SK-N-SH (cell line): Measurements from ENCODE around the gene KCNQ2. TPM values are rescaled to one million over a fixed set of nuclear protein-coding genes. Genes with fewer than 3 reads are reported as not detected.

Experiments
- CTCF ChIA-PET: fragments of 300-600, 350-600 bp; formaldehyde crosslinking; extraction: SDS; loops from one replicate; lab custom pipeline; 2021; lab: Yijun Ruan, JAX
- POLR2A ChIA-PET: fragments of 350-600 bp; sonication (Branson Sonifier 250); formaldehyde crosslinking; extraction: SDS; loops from one replicate; lab custom pipeline; 2020; ENCODE audit warnings: antibody characterized with exemption, inconsistent platforms; lab: Yijun Ruan, JAX
- DNase-seq: peaks from one replicate; pipeline ENCODE4 v3.0.0; 2012
- H2AFZ ChIP-seq: fragments of 200-600 bp; sonication (generic); 2 replicates; pipeline ENCODE4 v1.8.1; 2016; ENCODE audit warnings: antibody characterized with exemption, mild to moderate bottlenecking, low read depth
- H3F3A ChIP-seq: fragments of 200-600 bp; sonication (generic); replicated peaks from 2 replicates; pipeline ENCODE3; 2016; ENCODE audit warnings: antibody characterized with exemption, mild to moderate bottlenecking; ENCODE audit not compliant: insufficient read depth
- H3K27ac ChIP-seq, 2 experiments: fragments of 200-500 bp in 1 of 2; fragments of 200-600 bp in 1 of 2; sonication (Bioruptor generic) in 1 of 2; sonication (generic), shearing (Covaris generic) in 1 of 2; 2 replicates each; pipeline versions ENCODE4 v1.5.1 to v1.6.1; 2014 to 2016; ENCODE audit warnings: low read depth in 2 of 2, inconsistent platforms in 1 of 2, low read length in 1 of 2, mild to moderate bottlenecking in 1 of 2, mixed read lengths in 1 of 2
- H3K27me3 ChIP-seq: fragments of 200-600 bp; sonication (generic), shearing (Covaris generic); 2 replicates; pipeline ENCODE4 v1.6.1; 2016; ENCODE audit warnings: mixed run types; ENCODE audit not compliant: insufficient read depth
- H3K36me3 ChIP-seq, 2 experiments: fragments of 200-500 bp in 1 of 2; fragments of 200-600 bp in 1 of 2; sonication (Bioruptor generic) in 1 of 2; sonication (generic) in 1 of 2; replicated peaks in 1 of 2; 2 replicates each; pipeline versions ENCODE3 to v1.5.1; 2014 to 2016; ENCODE audit warnings: low read length in 1 of 2, mild to moderate bottlenecking in 1 of 2; ENCODE audit not compliant: insufficient read depth in 2 of 2, control insufficient read depth in 1 of 2
- H3K4me1 ChIP-seq, 2 experiments: fragments of 200-500 bp in 1 of 2; fragments of 200-600 bp in 1 of 2; sonication (Bioruptor generic) in 1 of 2; sonication (generic), shearing (Covaris generic) in 1 of 2; 2 replicates each; pipeline versions ENCODE4 v1.5.1 to v1.6.1; 2014 to 2016; ENCODE audit warnings: low read depth in 1 of 2, low read length in 1 of 2, mixed run types in 1 of 2; ENCODE audit not compliant: insufficient read depth in 2 of 2, control insufficient read depth in 1 of 2
- H3K4me2 ChIP-seq: fragments of 200-600 bp; sonication (generic), shearing (Covaris generic); 2 replicates; pipeline ENCODE4 v1.6.1; 2017; ENCODE audit warnings: mixed run types
- H3K4me3 ChIP-seq, 2 experiments: fragments of 200-500 bp in 1 of 2; fragments of 200-600 bp in 1 of 2; sonication (Bioruptor generic) in 1 of 2; sonication (generic), shearing (Covaris generic) in 1 of 2; 2 replicates each; pipeline versions ENCODE4 v1.5.1 to v1.8.1; 2014 to 2016; ENCODE audit warnings: low read depth in 2 of 2, inconsistent platforms in 1 of 2, low read length in 1 of 2, mild to moderate bottlenecking in 1 of 2, mixed read lengths in 1 of 2, moderate library complexity in 1 of 2
- H3K79me2 ChIP-seq: fragments of 200-600 bp; sonication (generic); 2 replicates; pipeline ENCODE4 v1.8.1; 2017; ENCODE audit warnings: mild to moderate bottlenecking; ENCODE audit not compliant: insufficient read depth
- H3K9ac ChIP-seq: fragments of 200-600 bp; sonication (generic); 2 replicates; pipeline ENCODE4 v1.6.1; 2017; ENCODE audit warnings: mixed run types
- H3K9me2 ChIP-seq: fragments of 200-600 bp; sonication (generic); 2 replicates; pipeline ENCODE4 v1.6.1; 2017; ENCODE audit warnings: mixed run types
- H3K9me3 ChIP-seq: fragments of 200-600 bp; sonication (generic); 2 replicates; pipeline ENCODE4 v1.6.1; 2017; ENCODE audit warnings: mixed run types, mild to moderate bottlenecking, moderate library complexity
- H4K20me1 ChIP-seq: fragments of 200-600 bp; sonication (generic); 2 replicates; pipeline ENCODE4 v1.6.1; 2017; ENCODE audit warnings: mild to moderate bottlenecking, mixed run types; ENCODE audit not compliant: insufficient read depth
- CHD2 ChIP-seq: fragments of 150-350 bp; IDR thresholded peaks from 2 replicates; pipeline ENCODE4 v1.6.1; 2018; ENCODE audit warnings: low read length; ENCODE audit not compliant: partially characterized antibody
- ELF1 ChIP-seq: IDR thresholded peaks from 2 replicates; pipeline ENCODE4 v1.4.0; 2012
- EP300 ChIP-seq, 2 experiments: IDR thresholded peaks; 2 replicates each; pipeline versions ENCODE4 v1.4.0 to v1.6.1; 2012; ENCODE audit warnings: borderline replicate concordance in 1 of 2, low read depth in 1 of 2, low read length in 1 of 2
- FOXM1 ChIP-seq: IDR thresholded peaks from 2 replicates; pipeline ENCODE4 v1.4.0; 2012; ENCODE audit warnings: low read depth, mild to moderate bottlenecking
- GATA2 ChIP-seq: sonication (generic); formaldehyde crosslinking; IDR thresholded peaks from 2 replicates; pipeline ENCODE4 v1.5.0; 2020; ENCODE audit warnings: mild to moderate bottlenecking, missing genetic modification reagents
- JUND ChIP-seq: IDR thresholded peaks from 2 replicates; pipeline ENCODE4 v1.4.0; 2012
- NRF1 ChIP-seq: IDR thresholded peaks from 2 replicates; pipeline ENCODE4 v1.6.1; 2012; ENCODE audit warnings: low read depth, mild to moderate bottlenecking, low read length
- POLR2AphosphoS5 ChIP-seq: IDR thresholded peaks from 2 replicates; pipeline ENCODE4 v1.6.1; 2012; ENCODE audit warnings: low read depth, low read length
- RXRA ChIP-seq: IDR thresholded peaks from 2 replicates; pipeline ENCODE4 v1.4.0; 2012; ENCODE audit warnings: low read depth, mild to moderate bottlenecking, borderline replicate concordance
- SIN3A ChIP-seq: IDR thresholded peaks from 2 replicates; pipeline ENCODE4 v1.6.1; 2012; ENCODE audit warnings: low read depth, mild to moderate bottlenecking, low read length, moderate library complexity, borderline replicate concordance
- TAF1 ChIP-seq: IDR thresholded peaks from 2 replicates; pipeline ENCODE4 v1.6.1; 2012; ENCODE audit warnings: low read depth, mild to moderate bottlenecking, low read length, moderate library complexity, borderline replicate concordance
- TCF12 ChIP-seq: IDR thresholded peaks from 2 replicates; pipeline ENCODE4 v1.4.0; 2012
- YY1 ChIP-seq: IDR thresholded peaks from 2 replicates; pipeline ENCODE4 v1.4.0; 2012; ENCODE audit warnings: low read depth, mild to moderate bottlenecking
- WGBS: methylation state at CpG from one replicate; pipeline ENCODE4 v1.1.6; 2017; ENCODE audit warnings: low lambda C conversion rate; 5-methylcytosine and 5-hydroxymethylcytosine counted together
- polyA plus RNA-seq, 3 experiments: library from polyadenylated mRNA; depleted of rRNA; stranded (reverse); fragments of >200 nt; gene quantifications; 2 replicates each; pipeline ENCODE4 v1.2.3, GENCODE V29; 2012
- TF ChIP-seq, protein P1 (sequence below): fragments of 200-600 bp; sonication (generic); IDR thresholded peaks from 2 replicates; pipeline ENCODE4 v1.6.1; 2017; ENCODE audit warnings: antibody characterized with exemption, mild to moderate bottlenecking, moderate library complexity
- TF ChIP-seq, protein P2 (sequence below): fragments of 150-350 bp; IDR thresholded peaks from 2 replicates; pipeline ENCODE4 v1.6.1; 2016; ENCODE audit warnings: mild to moderate bottlenecking, low read depth, low read length
- TF ChIP-seq, protein P3 (sequence below): IDR thresholded peaks from 2 replicates; pipeline ENCODE4 v1.4.0; 2012; ENCODE audit warnings: low read depth, borderline replicate concordance

KCNQ2 gene
- polyA plus RNA-seq, 1 of the 3 experiments (the other 2 are of a cell fraction) = 3.9 TPM

DNA sequence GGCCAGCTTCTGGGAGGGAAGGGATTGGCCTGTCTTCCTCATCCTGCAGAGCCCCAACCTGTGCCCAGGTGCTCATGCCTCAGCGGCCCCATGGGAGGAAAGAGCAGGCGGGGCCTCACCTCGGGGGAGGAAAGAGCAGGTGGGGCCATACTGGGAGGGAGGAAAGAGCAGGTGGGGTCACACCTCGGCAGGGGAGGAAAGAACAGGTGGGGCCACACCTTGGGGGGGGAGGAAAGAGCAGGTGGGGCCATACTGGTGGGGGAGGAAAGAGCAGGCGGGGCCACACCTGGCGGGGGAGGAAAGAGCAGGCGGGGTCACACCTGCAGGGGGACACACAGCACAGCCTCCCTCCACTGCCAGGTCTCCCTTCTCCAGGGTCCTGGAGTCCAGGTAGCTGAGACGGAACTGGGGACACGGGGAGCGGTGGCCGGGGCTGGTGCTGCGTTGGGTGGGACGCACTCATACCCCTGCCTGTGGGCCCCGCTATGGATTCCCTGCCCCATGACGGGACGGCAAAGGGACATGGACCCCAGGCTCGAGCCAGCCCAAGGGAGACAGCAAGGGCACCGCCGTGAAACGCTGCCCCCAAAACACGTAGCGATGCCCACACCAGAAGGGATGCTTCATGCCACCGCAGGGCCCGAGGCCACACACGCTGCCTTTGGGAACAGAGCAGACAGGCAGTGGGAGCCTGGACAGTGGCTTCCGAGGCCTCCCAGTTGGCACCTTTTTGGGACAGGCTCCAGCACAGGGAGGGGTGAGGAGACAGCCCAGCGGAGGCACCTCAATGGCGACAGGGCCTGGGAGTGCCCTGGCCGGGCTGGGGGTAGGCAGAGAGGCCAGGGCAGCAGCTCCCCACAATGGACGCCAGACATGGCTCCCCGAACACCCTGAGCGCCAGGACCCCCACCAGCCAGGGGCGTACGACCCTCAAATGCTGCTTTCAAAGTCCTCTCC is 68.0 kb downstream of the KCNQ2 start:
- Histone ChIP-seq H3K27ac (no peak overlapping the region), H3K4me1 (peaks cover 0 to 38% of the 10 kb centered on the region in 2 experiments; a peak in 1 of 4 replicates), H3K9ac (no peak overlapping the region), H4K20me1 (no peaks in the 10 kb centered on the region), H3K9me2 (no peaks in the 10 kb centered on the region), H3F3A (no peaks in the 10 kb centered on the region), H3K36me3 (no peaks in the 10 kb centered on the region), H3K4me2 (no peak overlapping the region), H2AFZ (no peak overlapping the region), H3K79me2 (no peaks in the 10 kb centered on the region), H3K27me3 (peaks cover 18% of the 10 kb centered on the region), H3K4me3 (no peak overlapping the region), H3K9me3 (no peaks in the 10 kb centered on the region)
- no peak for TF ChIP-seq TAF1
- TF ChIP-seq GATA2 (CRISPR knock-in tag) = no peak
- no peak for TF ChIP-seq POLR2AphosphoS5
- TF ChIP-seq NRF1 = no peak
- TF ChIP-seq, protein P1, sequence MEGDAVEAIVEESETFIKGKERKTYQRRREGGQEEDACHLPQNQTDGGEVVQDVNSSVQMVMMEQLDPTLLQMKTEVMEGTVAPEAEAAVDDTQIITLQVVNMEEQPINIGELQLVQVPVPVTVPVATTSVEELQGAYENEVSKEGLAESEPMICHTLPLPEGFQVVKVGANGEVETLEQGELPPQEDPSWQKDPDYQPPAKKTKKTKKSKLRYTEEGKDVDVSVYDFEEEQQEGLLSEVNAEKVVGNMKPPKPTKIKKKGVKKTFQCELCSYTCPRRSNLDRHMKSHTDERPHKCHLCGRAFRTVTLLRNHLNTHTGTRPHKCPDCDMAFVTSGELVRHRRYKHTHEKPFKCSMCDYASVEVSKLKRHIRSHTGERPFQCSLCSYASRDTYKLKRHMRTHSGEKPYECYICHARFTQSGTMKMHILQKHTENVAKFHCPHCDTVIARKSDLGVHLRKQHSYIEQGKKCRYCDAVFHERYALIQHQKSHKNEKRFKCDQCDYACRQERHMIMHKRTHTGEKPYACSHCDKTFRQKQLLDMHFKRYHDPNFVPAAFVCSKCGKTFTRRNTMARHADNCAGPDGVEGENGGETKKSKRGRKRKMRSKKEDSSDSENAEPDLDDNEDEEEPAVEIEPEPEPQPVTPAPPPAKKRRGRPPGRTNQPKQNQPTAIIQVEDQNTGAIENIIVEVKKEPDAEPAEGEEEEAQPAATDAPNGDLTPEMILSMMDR = no peak
- no peak for TF ChIP-seq YY1
- TF ChIP-seq, protein P2, sequence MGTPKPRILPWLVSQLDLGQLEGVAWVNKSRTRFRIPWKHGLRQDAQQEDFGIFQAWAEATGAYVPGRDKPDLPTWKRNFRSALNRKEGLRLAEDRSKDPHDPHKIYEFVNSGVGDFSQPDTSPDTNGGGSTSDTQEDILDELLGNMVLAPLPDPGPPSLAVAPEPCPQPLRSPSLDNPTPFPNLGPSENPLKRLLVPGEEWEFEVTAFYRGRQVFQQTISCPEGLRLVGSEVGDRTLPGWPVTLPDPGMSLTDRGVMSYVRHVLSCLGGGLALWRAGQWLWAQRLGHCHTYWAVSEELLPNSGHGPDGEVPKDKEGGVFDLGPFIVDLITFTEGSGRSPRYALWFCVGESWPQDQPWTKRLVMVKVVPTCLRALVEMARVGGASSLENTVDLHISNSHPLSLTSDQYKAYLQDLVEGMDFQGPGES = no peak
- no peak for TF ChIP-seq RXRA
- TF ChIP-seq FOXM1 = no peak
- no peak for TF ChIP-seq SIN3A
- TF ChIP-seq, protein P3, sequence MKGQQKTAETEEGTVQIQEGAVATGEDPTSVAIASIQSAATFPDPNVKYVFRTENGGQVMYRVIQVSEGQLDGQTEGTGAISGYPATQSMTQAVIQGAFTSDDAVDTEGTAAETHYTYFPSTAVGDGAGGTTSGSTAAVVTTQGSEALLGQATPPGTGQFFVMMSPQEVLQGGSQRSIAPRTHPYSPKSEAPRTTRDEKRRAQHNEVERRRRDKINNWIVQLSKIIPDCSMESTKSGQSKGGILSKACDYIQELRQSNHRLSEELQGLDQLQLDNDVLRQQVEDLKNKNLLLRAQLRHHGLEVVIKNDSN = no peak
- no peak for TF ChIP-seq EP300 (IDR thresholded peaks at IDR 0.05; ENCODE audit: borderline replicate concordance in 1 of 2, low read depth in 1 of 2, low read length in 1 of 2)
- TF ChIP-seq ELF1 = no peak
- no peak for TF ChIP-seq JUND
- no peak for TF ChIP-seq TCF12
- no peak for TF ChIP-seq CHD2
- WGBS = 59% methylated on average over 10 of the region's 34 CpGs
- ChIA-PET POLR2A (no interaction called here), CTCF (interaction anchor here (0.6 to 1.0 kb wide), 2 partner anchors 95 to 882 kb away, joined by 3 read pairs; no protein-coding TSS in a partner anchor)
- DNase-seq = no peak
